Putamen (tissue), 1 donor: ENCODE measurements around the gene TMEM213.

ENCODE experiments used
- DNase-seq: peaks from one replicate; pipeline ENCODE4 v3.0.0-alpha.2; 2016; ENCODE audit warnings: low spot score

The TMEM213 gene

GRCh38 chr7:138876326-138876725, 78.5 kb downstream of the TMEM213 start:
- no peak for DNase-seq

DNA sequence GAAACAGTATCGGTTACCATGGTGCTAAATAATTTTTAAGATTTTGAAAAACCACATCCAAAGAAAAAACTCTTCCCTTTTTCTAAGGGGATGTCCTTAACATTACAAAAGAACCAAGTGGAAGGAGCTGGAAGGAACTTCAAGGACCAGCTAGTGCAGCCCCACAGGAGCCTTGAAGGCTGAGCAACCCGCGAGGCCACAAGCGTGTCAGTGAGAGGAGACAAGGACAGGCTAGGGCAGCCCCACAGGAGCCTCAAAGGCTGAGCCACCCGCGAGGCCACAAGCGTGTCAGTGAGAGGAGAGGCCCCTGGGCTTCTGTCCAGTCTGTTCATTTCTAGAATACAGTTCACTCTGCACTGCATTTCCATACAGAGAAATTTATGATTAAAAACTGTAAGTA, 80.3 kb downstream of the TMEM213 start:
- DNase-seq: no peak

DNA sequence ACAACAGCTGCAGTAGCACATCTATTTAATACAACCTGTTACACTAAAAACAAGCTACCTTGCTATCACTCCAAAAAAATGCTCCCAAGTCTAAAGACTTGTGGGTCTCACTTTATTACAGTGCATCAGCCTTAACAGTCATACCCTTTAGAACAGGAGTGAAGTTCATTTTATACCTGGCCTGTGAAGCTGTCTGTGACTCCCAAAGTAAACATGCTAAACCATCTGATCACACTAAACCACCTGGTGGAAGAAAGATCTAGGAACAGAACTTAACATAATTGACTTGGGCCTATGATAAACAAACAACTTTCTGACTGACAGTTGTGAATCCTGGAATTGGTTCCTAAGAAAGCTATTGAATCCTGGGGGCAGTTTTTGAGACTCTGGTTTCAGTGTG, 81.1 kb downstream of the TMEM213 start:
- DNase-seq: no peak

DNA sequence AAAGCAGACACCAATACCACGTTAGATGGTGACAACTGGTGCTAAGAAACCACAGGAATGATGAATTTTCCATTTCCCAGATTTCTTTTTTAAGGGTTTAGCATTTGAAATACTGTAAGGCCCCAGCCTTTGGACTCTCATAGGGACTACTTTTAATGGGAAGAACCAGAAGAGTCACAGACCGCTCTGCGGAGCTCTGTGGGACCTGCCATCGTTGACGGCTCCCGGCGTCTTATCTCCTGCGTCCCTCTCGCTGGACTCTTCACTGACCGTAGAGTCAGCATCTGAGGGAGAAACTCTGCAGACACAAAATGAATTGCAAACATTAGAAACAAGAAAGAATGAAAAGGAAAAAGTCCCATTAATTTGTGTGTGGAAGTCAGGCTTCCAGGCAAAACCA, 81.6 kb downstream of the TMEM213 start:
- no peak for DNase-seq

GRCh38 chr7:138880881-138881578, 83.2 kb downstream of the TMEM213 start:
- DNase-seq: no peak

- no peak for DNase-seq
Observed at GRCh38 chr7:138881579-138882188, 83.9 kb downstream of the TMEM213 start.

- DNase-seq: no peak
Observed at GRCh38 chr7:138882249-138882648, 84.5 kb downstream of the TMEM213 start.

DNA sequence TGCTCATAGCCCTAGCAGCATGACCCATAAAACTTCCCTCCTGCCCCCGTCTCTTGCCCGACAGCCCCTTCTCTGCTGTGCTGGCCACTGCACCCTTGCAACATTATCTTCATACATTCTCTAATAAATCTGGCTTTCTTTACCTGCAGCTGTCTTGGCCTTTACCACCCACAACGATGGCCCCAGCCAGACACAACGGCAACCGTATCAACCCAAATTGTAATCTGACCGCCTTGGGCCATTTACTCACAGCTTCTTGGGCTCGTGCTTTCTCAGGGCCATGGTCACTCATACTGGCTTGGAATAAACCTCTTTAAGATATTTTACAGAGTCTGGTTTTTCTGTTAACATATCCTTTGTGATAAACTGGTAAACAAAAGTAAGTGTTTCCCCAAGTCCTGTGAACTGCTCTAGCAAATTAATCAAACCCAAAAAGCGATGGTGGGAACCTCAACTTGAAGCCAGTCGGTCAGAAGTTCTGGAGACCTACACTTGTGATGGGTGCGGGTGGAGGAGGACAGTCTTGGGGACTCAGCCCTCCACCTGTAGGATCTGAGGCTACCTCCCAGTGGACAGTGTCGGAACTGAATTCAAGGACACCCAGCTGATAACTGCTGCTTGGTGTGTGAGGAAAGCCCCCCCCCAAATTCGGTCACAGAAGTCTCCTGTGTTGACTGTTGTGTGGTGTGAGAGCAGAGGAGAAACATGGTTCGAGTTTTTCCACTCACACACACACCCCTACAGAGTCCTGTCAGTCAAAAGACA, 87.8 kb downstream of the TMEM213 start:
- no peak for DNase-seq

DNA sequence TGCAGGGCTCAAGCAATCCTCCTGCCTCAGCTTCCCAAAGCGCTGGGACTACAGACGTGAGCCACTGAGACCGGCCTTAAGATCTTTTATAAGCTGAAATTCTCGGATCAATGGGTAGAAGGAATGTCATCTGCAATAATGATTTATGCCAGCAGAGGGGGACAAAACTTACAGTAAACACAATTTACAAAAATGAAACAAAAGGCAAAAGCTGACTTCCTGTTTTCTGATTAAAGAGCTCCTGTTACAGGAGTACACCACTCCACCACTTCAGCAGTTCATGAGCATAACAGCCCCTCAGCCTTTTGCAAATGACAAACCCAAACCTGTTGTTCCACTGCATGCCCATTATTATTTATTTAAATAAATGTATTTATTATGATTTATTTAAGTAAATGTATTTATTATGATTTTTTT, 88.7 kb downstream of the TMEM213 start:
- peak; percentile 11 for DNase-seq

DNA sequence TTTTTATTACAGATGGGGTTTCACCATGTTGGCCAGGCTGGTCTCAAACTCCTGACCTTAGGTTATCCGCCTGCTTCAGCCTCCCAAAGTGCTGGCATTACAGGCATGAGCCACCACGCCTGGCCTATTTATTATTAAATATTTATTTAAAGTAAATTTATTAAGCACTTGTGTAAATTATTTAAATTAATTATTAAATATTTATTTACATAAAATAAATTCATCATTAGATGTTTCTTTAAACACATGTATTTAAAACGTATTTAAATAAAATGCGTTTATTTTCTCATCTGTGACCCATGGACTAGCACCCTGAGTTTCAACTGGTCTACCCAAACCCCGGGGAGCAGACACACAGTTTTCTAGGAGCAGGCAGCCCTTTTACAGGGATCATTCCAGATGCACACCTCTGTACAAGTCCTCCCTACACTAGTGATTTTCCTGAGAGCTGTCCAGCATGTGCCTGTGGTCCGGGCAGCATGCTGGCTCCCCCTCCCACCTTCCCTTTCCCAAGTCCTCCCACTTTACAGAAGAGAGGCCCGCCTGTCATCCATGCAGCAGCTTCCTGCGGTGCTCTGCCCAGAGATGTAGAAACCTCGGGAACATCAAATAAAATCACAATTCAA, 89.4 kb downstream of the TMEM213 start:
- DNase-seq: no peak
